ENCODE data around the gene TBXA2R.

GRCh38 chr19:3655402-3656072, 48.9 kb upstream of the TBXA2R start:
- no peak for TF ChIP-seq EP300 (IDR thresholded peaks at IDR 0.05; ENCODE audit: low read depth)
- TF ChIP-seq CTCF (IDR thresholded peaks at IDR 0.05) = no peak

Data from transverse colon (tissue), 3 donors.